Stomach (tissue), 9 donors: ENCODE results near the gene PDLIM5. TPM values are rescaled to one million over a fixed set of nuclear protein-coding genes. Genes with fewer than 3 reads are reported as not detected.

Experiments used
- DNase-seq, 2 donors: peaks; one replicate each; pipeline versions ENCODE4 v3.0.0 to v3.0.0-alpha.2; 2013 to 2019
- H3K27ac ChIP-seq, 5 donors: fragments of 200-600 bp in 4 of 5; sonication (generic) in 4 of 5; one replicate each; pipeline ENCODE4 v1.5.1; 2013 to 2019; ENCODE audit warnings: mild to moderate bottlenecking in 1 of 5, moderate library complexity in 1 of 5
- H3K27me3 ChIP-seq, 3 donors: fragments of 200-600 bp; sonication (generic); one replicate each; pipeline ENCODE4 v1.5.1; 2017 to 2019; ENCODE audit warnings: mixed run types in 1 of 3
- H3K36me3 ChIP-seq, 4 donors: fragments of 200-600 bp; sonication (generic); 1 replicate in 3 of 4; 2 replicates in 1 of 4; pipeline ENCODE4 v1.5.1; 2016 to 2019
- H3K4me1 ChIP-seq, 4 donors: fragments of 200-600 bp; sonication (generic); one replicate each; pipeline ENCODE4 v1.5.1; 2016 to 2019
- H3K4me3 ChIP-seq, 4 donors: fragments of 200-600 bp; sonication (generic) in 3 of 4; one replicate each; pipeline ENCODE4 v1.5.1; 2016 to 2019; ENCODE audit warnings: mild to moderate bottlenecking in 1 of 4
- H3K9me3 ChIP-seq, 4 donors: fragments of 200-600 bp; sonication (generic); one replicate each; pipeline ENCODE4 v1.5.1; 2016 to 2019
- EP300 ChIP-seq: sonication (generic); formaldehyde crosslinking; IDR thresholded peaks from one replicate; pipeline ENCODE4 v1.6.1; 2017; ENCODE audit warnings: antibody characterized with exemption
- POLR2A ChIP-seq, 4 donors: fragments of 450-650 bp; IDR thresholded peaks; one replicate each; pipeline ENCODE4 v1.6.1; 2016; ENCODE audit warnings: antibody characterized with exemption in 4 of 4, control low read depth in 2 of 4, mild to moderate bottlenecking in 1 of 4, moderate library complexity in 1 of 4
- POLR2AphosphoS5 ChIP-seq, 3 donors: sonication (generic); formaldehyde crosslinking; IDR thresholded peaks; one replicate each; pipeline ENCODE4 v1.6.1; 2016; ENCODE audit warnings: antibody characterized with exemption in 3 of 3
- WGBS, 5 donors: extraction: QIAGEN DNeasy Blood & Tissue Kit in 3 of 5; methylation state at CpG; one replicate each; pipeline versions ENCODE4 v1.1.5 to v1.1.7; 2013 to 2018; 5-methylcytosine and 5-hydroxymethylcytosine counted together
- intact Hi-C: fragments of 100-400 bp; cut with DNase I; formaldehyde crosslinking; loops from one replicate; pipeline ENCODE4 v1.15.1; 2023; ENCODE audit warnings: low total_unique reads
- polyA plus RNA-seq, 3 donors: library from polyadenylated mRNA; stranded (reverse); fragments of 200-250 nt; gene quantifications; one replicate each; pipeline ENCODE4 v1.2.3, GENCODE V29; 2013
- total RNA-seq, 5 donors: library from RNA; depleted of rRNA; stranded (reverse); fragments of >200 nt; gene quantifications; one replicate each; pipeline versions ENCODE4 v1.1.0 to v1.2.3, GENCODE V29; 2014 to 2016
- TF ChIP-seq, protein P1 (sequence below), 7 experiments: fragments of 450-650 bp in 4 of 7; fragments of 200-600 bp in 3 of 7; sonication (generic) in 3 of 7; IDR thresholded peaks; one replicate each; pipeline ENCODE4 v1.5.1; 2016 to 2019; ENCODE audit warnings: antibody characterized with exemption in 7 of 7, control low read depth in 2 of 7, mild to moderate bottlenecking in 1 of 7
- donor health status: healthy with polysubstance abuse.
- donor health status: Bipolar disorder and iron deficiency.
- donor health status: healthy.

PDLIM5 gene
- total and polyA plus RNA-seq, 8 donors: 23.7 to 311 (median 40.3) TPM

GRCh38 chr4:94648699-94649098 is 197.0 kb downstream of the PDLIM5 start:
- no peak for DNase-seq
- H3K4me3 ChIP-seq: no peak overlapping the region
- H3K36me3 ChIP-seq: peaks cover 0 to 41% (median 23%) of the 10 kb centered on the region in 4 donors
- H3K9me3 ChIP-seq: no peaks in the 10 kb centered on the region
- 90 to 96% (median 95%) methylated on average over 7 of the region's 7 CpGs for WGBS, 5 donors
- TF ChIP-seq POLR2A (IDR thresholded peaks at IDR 0.05) (no peak), EP300 (no peak), POLR2AphosphoS5 (IDR thresholded peaks at IDR 0.05) (no peak)
- TF ChIP-seq, protein P1, sequence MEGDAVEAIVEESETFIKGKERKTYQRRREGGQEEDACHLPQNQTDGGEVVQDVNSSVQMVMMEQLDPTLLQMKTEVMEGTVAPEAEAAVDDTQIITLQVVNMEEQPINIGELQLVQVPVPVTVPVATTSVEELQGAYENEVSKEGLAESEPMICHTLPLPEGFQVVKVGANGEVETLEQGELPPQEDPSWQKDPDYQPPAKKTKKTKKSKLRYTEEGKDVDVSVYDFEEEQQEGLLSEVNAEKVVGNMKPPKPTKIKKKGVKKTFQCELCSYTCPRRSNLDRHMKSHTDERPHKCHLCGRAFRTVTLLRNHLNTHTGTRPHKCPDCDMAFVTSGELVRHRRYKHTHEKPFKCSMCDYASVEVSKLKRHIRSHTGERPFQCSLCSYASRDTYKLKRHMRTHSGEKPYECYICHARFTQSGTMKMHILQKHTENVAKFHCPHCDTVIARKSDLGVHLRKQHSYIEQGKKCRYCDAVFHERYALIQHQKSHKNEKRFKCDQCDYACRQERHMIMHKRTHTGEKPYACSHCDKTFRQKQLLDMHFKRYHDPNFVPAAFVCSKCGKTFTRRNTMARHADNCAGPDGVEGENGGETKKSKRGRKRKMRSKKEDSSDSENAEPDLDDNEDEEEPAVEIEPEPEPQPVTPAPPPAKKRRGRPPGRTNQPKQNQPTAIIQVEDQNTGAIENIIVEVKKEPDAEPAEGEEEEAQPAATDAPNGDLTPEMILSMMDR (IDR thresholded peaks at IDR 0.05): no peak
- peaks cover 0 to 42% (median 24%) of the 10 kb centered on the region in 4 donors for H3K4me1 ChIP-seq
- H3K27me3 ChIP-seq: no peaks in the 10 kb centered on the region
- intact Hi-C loops: no loop called here
- no peak overlapping the region for H3K27ac ChIP-seq

DNA sequence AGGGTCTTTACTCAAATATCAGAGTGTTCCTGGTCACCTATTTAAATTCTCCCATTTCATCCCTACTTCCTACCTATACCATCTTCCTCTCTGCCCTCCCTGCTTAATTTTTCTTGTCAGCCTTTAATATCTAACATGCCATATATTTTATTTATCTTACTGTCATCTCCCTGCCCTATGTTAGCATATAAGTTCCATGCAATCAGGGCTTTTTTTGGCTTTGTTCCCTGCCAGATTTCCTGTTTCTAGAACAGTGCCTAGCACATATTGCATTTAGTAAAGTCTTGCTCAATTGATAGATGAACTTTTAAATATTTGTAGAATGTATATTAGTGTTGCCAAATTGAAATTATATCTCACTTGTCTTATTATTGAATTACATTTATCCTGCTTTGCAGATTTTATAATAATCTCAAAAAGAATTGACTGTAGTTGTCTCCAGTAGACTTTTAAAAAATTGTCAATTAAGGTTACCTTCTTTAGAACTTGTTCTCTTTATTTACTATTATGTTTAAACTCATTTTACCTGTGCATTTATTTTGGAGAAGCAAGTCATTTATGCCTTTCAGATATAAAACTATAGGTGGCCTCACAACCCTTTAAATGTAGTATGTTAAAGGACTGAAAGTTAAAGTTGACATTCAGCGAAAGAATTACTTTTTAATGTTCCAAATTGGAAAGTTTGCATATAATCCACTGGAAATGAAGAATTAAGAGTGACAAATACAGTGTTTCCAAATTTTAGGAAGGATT is 197.8 kb downstream of the PDLIM5 start:
- TF ChIP-seq POLR2A (IDR thresholded peaks at IDR 0.05): no peak
- TF ChIP-seq, protein P1 (IDR thresholded peaks at IDR 0.05): no peak
- no peak for TF ChIP-seq POLR2AphosphoS5 (IDR thresholded peaks at IDR 0.05)
- no peak for TF ChIP-seq EP300
- 89 to 94% (median 91%) methylated on average over 1 of the region's 1 CpG for WGBS, 5 donors
- no peaks in the 10 kb centered on the region for H3K9me3 ChIP-seq
- peaks cover 0 to 38% (median 24%) of the 10 kb centered on the region in 4 donors for H3K36me3 ChIP-seq
- H3K27me3 ChIP-seq: no peaks in the 10 kb centered on the region
- no peak overlapping the region for H3K4me3 ChIP-seq
- no peak overlapping the region for H3K27ac ChIP-seq
- intact Hi-C loops: no loop called here
- no peak for DNase-seq
- peaks cover 0 to 42% (median 24%) of the 10 kb centered on the region in 4 donors for H3K4me1 ChIP-seq

DNA sequence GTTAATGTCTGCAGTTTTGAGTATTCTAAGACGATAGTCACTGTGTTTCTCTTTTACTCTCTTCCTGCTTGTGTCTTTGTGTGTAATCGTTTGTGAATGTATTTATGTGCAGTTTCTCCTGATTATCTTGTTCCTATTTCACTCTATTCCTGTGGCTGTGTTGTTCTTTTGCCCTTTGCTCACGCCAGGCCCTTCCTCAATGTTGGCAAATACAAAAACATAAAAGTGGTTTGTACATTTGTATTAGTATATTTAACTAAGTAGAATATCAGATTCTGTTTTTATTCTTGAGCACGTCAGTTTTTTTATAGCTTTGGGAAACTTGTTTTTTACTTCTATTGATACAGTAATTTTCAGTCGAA is 198.4 kb downstream of the PDLIM5 start:
- TF ChIP-seq POLR2AphosphoS5 (IDR thresholded peaks at IDR 0.05) (no peak), POLR2A (IDR thresholded peaks at IDR 0.05) (no peak), EP300 (no peak)
- TF ChIP-seq, protein P1 (IDR thresholded peaks at IDR 0.05): no peak
- no peak for DNase-seq
- 31 to 52% (median 43%) methylated on average over 5 of the region's 5 CpGs for WGBS, 5 donors

DNA sequence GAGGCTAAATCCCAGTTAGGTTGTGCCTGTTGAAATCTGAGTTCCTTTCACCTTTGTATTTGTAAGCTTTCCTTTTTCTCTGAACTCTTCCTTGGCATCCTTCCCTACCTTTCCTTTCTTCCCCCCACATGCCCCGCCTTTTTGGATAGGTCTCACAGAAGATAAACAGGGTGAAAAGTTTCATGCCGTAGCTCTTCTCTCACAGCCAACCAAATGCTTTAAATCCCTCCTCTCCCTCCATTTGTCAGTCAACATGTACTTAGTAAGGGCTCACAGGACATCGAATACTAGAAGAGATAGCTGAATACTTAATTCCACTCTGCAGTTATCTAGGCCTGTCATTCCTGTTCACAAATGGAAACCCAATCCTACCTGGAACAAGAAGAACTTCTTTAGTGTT is 198.9 kb downstream of the PDLIM5 start:
- no peak for TF ChIP-seq POLR2AphosphoS5 (IDR thresholded peaks at IDR 0.05)
- intact Hi-C loops: no loop called here
- H3K36me3 ChIP-seq: peaks cover 0 to 35% (median 20%) of the 10 kb centered on the region in 4 donors
- no peak for DNase-seq
- WGBS, 5 donors: 37 to 49% (median 45%) methylated on average over 3 of the region's 3 CpGs
- H3K27me3 ChIP-seq: no peaks in the 10 kb centered on the region
- H3K4me1 ChIP-seq: peaks cover 0 to 42% (median 24%) of the 10 kb centered on the region in 4 donors
- no peak overlapping the region for H3K27ac ChIP-seq
- H3K9me3 ChIP-seq: no peaks in the 10 kb centered on the region
- H3K4me3 ChIP-seq: no peak overlapping the region

More for the DNA sequence above, 198.4 kb downstream of the PDLIM5 start:
- no peak overlapping the region for H3K27ac ChIP-seq
- H3K27me3 ChIP-seq: no peaks in the 10 kb centered on the region
- H3K9me3 ChIP-seq: no peaks in the 10 kb centered on the region
- H3K36me3 ChIP-seq: peaks cover 0 to 38% (median 22%) of the 10 kb centered on the region in 4 donors
- peaks cover 0 to 42% (median 24%) of the 10 kb centered on the region in 4 donors for H3K4me1 ChIP-seq
- intact Hi-C loops: no loop called here
- no peak overlapping the region for H3K4me3 ChIP-seq

DNA sequence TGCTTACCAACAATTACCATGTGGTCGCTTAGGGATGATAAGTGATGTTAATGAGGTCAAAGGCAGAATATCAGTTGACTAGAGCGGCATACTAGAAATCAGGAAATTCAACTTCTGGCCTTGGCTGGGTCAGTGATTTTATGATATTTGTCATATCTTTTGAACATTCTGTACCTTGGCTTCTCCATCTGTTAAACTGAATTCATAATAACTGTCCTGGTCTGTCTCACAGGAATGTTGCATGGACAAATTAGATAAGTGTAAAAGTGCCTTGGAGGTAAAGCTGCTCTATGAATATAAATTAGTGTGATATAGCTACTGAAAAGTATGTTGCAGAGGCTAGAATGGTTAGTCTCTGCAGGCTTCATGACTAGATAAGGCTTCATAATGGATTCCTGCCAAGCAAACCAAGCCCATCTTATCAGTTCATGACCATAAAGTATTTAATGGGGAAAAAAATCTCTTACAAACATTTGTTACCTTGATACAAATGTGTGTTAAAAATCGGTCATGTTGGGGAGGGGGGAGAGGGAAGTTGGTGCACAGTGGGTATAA is 201.4 kb downstream of the PDLIM5 start:
- H3K9me3 ChIP-seq: no peaks in the 10 kb centered on the region
- 54 to 70% (median 65%) methylated on average over 3 of the region's 3 CpGs for WGBS, 5 donors
- no peak for DNase-seq

More for the DNA sequence above, 201.4 kb downstream of the PDLIM5 start:
- Histone ChIP-seq H3K4me1 (peaks cover 0 to 42% (median 24%) of the 10 kb centered on the region in 4 donors), H3K27ac (no peak overlapping the region), H3K36me3 (peaks cover 0 to 39% (median 27%) of the 10 kb centered on the region in 4 donors), H3K27me3 (no peaks in the 10 kb centered on the region), H3K4me3 (no peak overlapping the region)
- intact Hi-C loops: no loop called here
- no peak for TF ChIP-seq POLR2A (IDR thresholded peaks at IDR 0.05)
- no peak for TF ChIP-seq EP300
- TF ChIP-seq POLR2AphosphoS5 (IDR thresholded peaks at IDR 0.05): no peak
- TF ChIP-seq, protein P1 (IDR thresholded peaks at IDR 0.05): no peak
